Fibroblast of mammary gland (primary cell): ENCODE results near the gene TBXAS1.

Experiments
- DNase-seq: peaks from one replicate; pipeline ENCODE4 v3.0.0-alpha.2; 2010; ENCODE audit warnings: low read depth
- H3K4me3 ChIP-seq: 2 replicates; pipeline ENCODE4 v1.5.1; 2011; ENCODE audit warnings: low read depth, mild to moderate bottlenecking, low read length, moderate library complexity; ENCODE audit not compliant: control insufficient read depth
- CTCF ChIP-seq: conservative IDR thresholded peaks from 2 replicates; pipeline ENCODE4 v1.5.1; 2011; ENCODE audit warnings: low read depth, low read length, inconsistent platforms; ENCODE audit not compliant: control insufficient read depth, insufficient read depth

The TBXAS1 gene

GRCh38 chr7:139999516-139999915, 170.5 kb downstream of the TBXAS1 start:
- DNase-seq: no peak
- no peak for TF ChIP-seq CTCF
- no peak overlapping the region for H3K4me3 ChIP-seq

- no peak for DNase-seq
- TF ChIP-seq CTCF: no peak
- H3K4me3 ChIP-seq: no peak overlapping the region
Measured at GRCh38 chr7:140000666-140001268, 171.7 kb downstream of the TBXAS1 start.

GRCh38 chr7:140003913-140004382, 174.9 kb downstream of the TBXAS1 start:
- peak; percentile 78 for TF ChIP-seq CTCF

GRCh38 chr7:140004672-140005071, 175.6 kb downstream of the TBXAS1 start:
- no peak overlapping the region for H3K4me3 ChIP-seq
- DNase-seq: no peak
- TF ChIP-seq CTCF: no peak

More at GRCh38 chr7:140003913-140004382, 174.9 kb downstream of the TBXAS1 start:
- DNase-seq: peak; percentile 83
- H3K4me3 ChIP-seq: no peak overlapping the region

GRCh38 chr7:140005341-140005740, 176.3 kb downstream of the TBXAS1 start:
- DNase-seq: no peak
- TF ChIP-seq CTCF: no peak

GRCh38 chr7:140005754-140006503, 176.9 kb downstream of the TBXAS1 start:
- no peak overlapping the region for H3K4me3 ChIP-seq
- DNase-seq: peak; percentile 24
- peak; percentile 30 for TF ChIP-seq CTCF

More at GRCh38 chr7:140005341-140005740, 176.3 kb downstream of the TBXAS1 start:
- no peak overlapping the region for H3K4me3 ChIP-seq
